Measurements from ENCODE around the gene BNC2.

- TF ChIP-seq SIN3A (IDR thresholded peaks at IDR 0.05; ENCODE audit: borderline replicate concordance, low read depth, low read length) (no peak), ZBTB7A (CRISPR knock-in tag; IDR thresholded peaks at IDR 0.05) (no peak), REST (IDR thresholded peaks at IDR 0.05; ENCODE audit: borderline replicate concordance in 1 of 2, low read depth in 1 of 2, low read length in 2 of 2) (no peak), RNF2 (conservative IDR thresholded peaks at IDR 0.05; ENCODE audit: low read depth) (no peak)
Observed at GRCh38 chr9:16633794-16634193, 236.7 kb downstream of the BNC2 start.
